ENCODE results near the gene DLEC1. TPM values are rescaled to one million over a fixed set of nuclear protein-coding genes. Genes with fewer than 3 reads are reported as not detected.
"Not testable (repeated sequence)": the region's sequence is repeated elsewhere in the genome, so short reads cannot be mapped to it uniquely, and the experiment has no call there.

Gene DLEC1
- total RNA-seq, 1 donor = under 0.01 TPM

GRCh38 chr3:38133209-38133556 lies 94.2 kb downstream of the DLEC1 start:
- peaks cover 14% of the 10 kb centered on the region for H3K4me1 ChIP-seq (ENCODE audit: insufficient read depth, low read length)
- no peaks in the 10 kb centered on the region for H3K27me3 ChIP-seq (ENCODE audit: insufficient read depth, low read length)
- H4K20me1 ChIP-seq (ENCODE audit: insufficient read depth, low read length) = peaks cover 22% of the 10 kb centered on the region
- no peak overlapping the region for H2AFZ ChIP-seq (ENCODE audit: low read length)
- H3K4me3 ChIP-seq (ENCODE audit: insufficient read depth, low read length) = no peak overlapping the region
- no peak for DNase-seq (ENCODE audit: insufficient read length, low spot score, missing footprints)
- H3K79me2 ChIP-seq (ENCODE audit: insufficient read depth, low read length) = peaks cover 29% of the 10 kb centered on the region
- TF ChIP-seq CTCF (IDR thresholded peaks at IDR 0.05; ENCODE audit: extremely low read depth, low read depth, low read length) = no peak
- no peaks in the 10 kb centered on the region for H3K9me3 ChIP-seq (ENCODE audit: low read depth, low read length)
- H3K36me3 ChIP-seq (ENCODE audit: insufficient read depth, low read length) = peaks cover 56% of the 10 kb centered on the region
- H3K4me2 ChIP-seq (ENCODE audit: insufficient read depth, low read length) = no peak overlapping the region
- no peak overlapping the region for H3K27ac ChIP-seq (ENCODE audit: low read depth, low read length)

GRCh38 chr3:38133557-38134405 lies 94.8 kb downstream of the DLEC1 start:
- Histone ChIP-seq H3K36me3 (ENCODE audit: insufficient read depth, low read length) (peaks cover 53% of the 10 kb centered on the region), H3K4me1 (ENCODE audit: insufficient read depth, low read length) (peaks cover 16% of the 10 kb centered on the region), H3K4me3 (ENCODE audit: insufficient read depth, low read length) (no peak overlapping the region), H3K27me3 (ENCODE audit: insufficient read depth, low read length) (no peaks in the 10 kb centered on the region), H3K9me3 (ENCODE audit: low read depth, low read length) (no peaks in the 10 kb centered on the region), H3K4me2 (ENCODE audit: insufficient read depth, low read length) (no peak overlapping the region), H4K20me1 (ENCODE audit: insufficient read depth, low read length) (peaks cover 22% of the 10 kb centered on the region), H3K27ac (ENCODE audit: low read depth, low read length) (no peak overlapping the region), H2AFZ (ENCODE audit: low read length) (no peak overlapping the region), H3K79me2 (ENCODE audit: insufficient read depth, low read length) (peaks cover 31% of the 10 kb centered on the region)
- TF ChIP-seq CTCF (IDR thresholded peaks at IDR 0.05; ENCODE audit: extremely low read depth, low read depth, low read length) = no peak
- no peak for DNase-seq (ENCODE audit: insufficient read length, low spot score, missing footprints)

- Histone ChIP-seq H3K36me3 (ENCODE audit: insufficient read depth, low read length) (peaks cover 44% of the 10 kb centered on the region), H3K79me2 (ENCODE audit: insufficient read depth, low read length) (peaks cover 39% of the 10 kb centered on the region), H4K20me1 (ENCODE audit: insufficient read depth, low read length) (peaks cover 18% of the 10 kb centered on the region), H3K4me1 (ENCODE audit: insufficient read depth, low read length) (peaks cover 25% of the 10 kb centered on the region)
- H3K9me3 ChIP-seq (ENCODE audit: low read depth, low read length); H3K4me3 ChIP-seq (ENCODE audit: insufficient read depth, low read length); H3K4me2 ChIP-seq (ENCODE audit: insufficient read depth, low read length); H3K27ac ChIP-seq (ENCODE audit: low read depth, low read length); DNase-seq (ENCODE audit: insufficient read length, low spot score, missing footprints); H2AFZ ChIP-seq (ENCODE audit: low read length); H3K27me3 ChIP-seq (ENCODE audit: insufficient read depth, low read length): not testable (repeated sequence)
Observed at GRCh38 chr3:38134517-38135143, 95.6 kb downstream of the DLEC1 start.

GRCh38 chr3:38135621-38136277 lies 96.7 kb downstream of the DLEC1 start:
- Histone ChIP-seq H3K4me2 (ENCODE audit: insufficient read depth, low read length) (peak overlapping the region; percentile 88), H4K20me1 (ENCODE audit: insufficient read depth, low read length) (peaks cover 21% of the 10 kb centered on the region), H2AFZ (ENCODE audit: low read length) (peak overlapping the region; percentile 68), H3K4me3 (ENCODE audit: insufficient read depth, low read length) (peak overlapping the region; percentile 99), H3K36me3 (ENCODE audit: insufficient read depth, low read length) (peaks cover 37% of the 10 kb centered on the region), H3K79me2 (ENCODE audit: insufficient read depth, low read length) (peaks cover 50% of the 10 kb centered on the region), H3K4me1 (ENCODE audit: insufficient read depth, low read length) (peaks cover 27% of the 10 kb centered on the region), H3K27ac (ENCODE audit: low read depth, low read length) (peak overlapping the region; percentile 78)
- DNase-seq (ENCODE audit: insufficient read length, low spot score, missing footprints); H3K27me3 ChIP-seq (ENCODE audit: insufficient read depth, low read length); H3K9me3 ChIP-seq (ENCODE audit: low read depth, low read length): not testable (repeated sequence)
